ENCODE data around the gene STX8.

STX8 gene

DNA sequence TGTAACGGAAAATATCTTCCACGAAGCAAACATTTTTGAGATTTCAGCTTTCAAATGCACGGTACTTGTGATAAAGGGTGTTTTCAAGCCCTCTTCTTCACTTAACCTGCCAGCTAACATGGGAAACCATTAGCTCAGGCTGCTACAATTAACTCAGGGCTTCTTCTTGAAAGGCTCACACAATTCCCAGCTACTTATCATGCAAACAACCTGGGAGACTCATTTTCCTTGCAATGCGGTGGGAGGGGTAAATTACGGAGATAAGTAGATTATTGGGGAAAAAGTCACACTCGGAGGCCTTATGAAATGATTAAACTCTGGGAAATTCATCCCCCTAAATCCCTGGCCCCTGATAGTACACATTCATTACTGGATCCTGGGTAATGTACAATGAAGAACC lies 266.4 kb downstream of the STX8 start:
- no peak overlapping the region for H3K4me3 ChIP-seq (ENCODE audit: low read depth, low read length)
- no peak overlapping the region for H3K23ac ChIP-seq (ENCODE audit: low read length)
- peak overlapping the region; percentile 98 for H3K27ac ChIP-seq (ENCODE audit: low read depth, low read length)
- peak overlapping the region; percentile 30 for H2BK12ac ChIP-seq (ENCODE audit: low read length)
- no peak overlapping the region for H4K12ac ChIP-seq (ENCODE audit: low read depth, low read length)
- no CpG with 5 or more reads among the region's 6 CpGs for WGBS (ENCODE audit: extremely low coverage, insufficient coverage, insufficient read length)
- no peak overlapping the region for H3K4ac ChIP-seq (ENCODE audit: low read depth, low read length)
- H4K91ac ChIP-seq (ENCODE audit: low read depth, low read length): peak overlapping the region; percentile 28
- H3K36me3 ChIP-seq (ENCODE audit: control insufficient read depth in 1 of 2, insufficient read depth in 2 of 2, low read length in 2 of 2): peaks cover 0 to 1% of the 10 kb centered on the region in 2 experiments
- no peaks in the 10 kb centered on the region for H3K79me2 ChIP-seq (ENCODE audit: control insufficient read depth, insufficient read depth, low read length, poor library complexity)
- H3K9ac ChIP-seq (ENCODE audit: low read length): no peak overlapping the region
- H2BK5ac ChIP-seq (ENCODE audit: low read depth, low read length, poor library complexity): peak overlapping the region; percentile 12
- H3K27me3 ChIP-seq (ENCODE audit: insufficient read depth, low read length): no peaks in the 10 kb centered on the region
- H2AK5ac ChIP-seq (ENCODE audit: low read length): no peak overlapping the region
- peak overlapping the region; percentile 58 for H2BK120ac ChIP-seq (ENCODE audit: insufficient read depth, low read length, poor library complexity)
- peak in 1 of 2 donors; percentile 57 for DNase-seq
- peaks cover 15% of the 10 kb centered on the region for H3K79me1 ChIP-seq (ENCODE audit: low read length)
- no peak overlapping the region for H3K18ac ChIP-seq (ENCODE audit: low read length)
- peaks cover 14 to 21% of the 10 kb centered on the region in 2 experiments for H3K4me1 ChIP-seq (ENCODE audit: control insufficient read depth in 1 of 2, insufficient read depth in 2 of 2, low read length in 2 of 2)
- H4K8ac ChIP-seq (ENCODE audit: low read depth, low read length): no peak overlapping the region
- H3K4me2 ChIP-seq (ENCODE audit: low read length): no peak overlapping the region
- no peak overlapping the region for H2AFZ ChIP-seq (ENCODE audit: insufficient read depth, low read length, poor library complexity)
- H3K14ac ChIP-seq (ENCODE audit: low read length): no peak overlapping the region
- no peaks in the 10 kb centered on the region for H3K9me3 ChIP-seq (ENCODE audit: insufficient read depth, low read depth, low read length)

DNA sequence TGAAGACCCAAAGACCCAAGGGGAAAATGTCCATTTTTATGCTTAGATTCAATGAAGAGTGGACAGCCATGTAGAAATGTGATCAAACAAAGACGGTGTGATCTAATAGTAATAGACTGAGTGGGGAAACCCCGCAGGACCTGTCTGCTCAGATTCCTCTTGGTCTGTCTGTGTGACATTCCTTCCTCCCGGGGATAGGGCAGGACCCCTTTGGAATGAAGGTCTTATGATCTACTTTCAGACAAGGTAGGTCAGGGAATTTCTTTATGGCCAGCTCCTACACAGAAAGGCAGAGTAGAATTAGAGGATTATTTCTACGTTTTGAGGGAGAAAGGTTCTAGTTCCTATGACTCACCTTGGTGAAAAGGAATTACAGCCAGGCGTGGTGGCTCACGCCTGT lies 267.6 kb downstream of the STX8 start:
- Histone ChIP-seq H3K23ac (ENCODE audit: low read length) (no peak overlapping the region), H3K14ac (ENCODE audit: low read length) (no peak overlapping the region), H3K36me3 (ENCODE audit: control insufficient read depth in 1 of 2, insufficient read depth in 2 of 2, low read length in 2 of 2) (peaks cover 0 to 1% of the 10 kb centered on the region in 2 experiments), H3K9ac (ENCODE audit: low read length) (no peak overlapping the region), H2BK5ac (ENCODE audit: low read depth, low read length, poor library complexity) (peak overlapping the region; percentile 90), H2BK120ac (ENCODE audit: insufficient read depth, low read length, poor library complexity) (peak overlapping the region; percentile 97), H2AK5ac (ENCODE audit: low read length) (no peak overlapping the region), H3K79me2 (ENCODE audit: control insufficient read depth, insufficient read depth, low read length, poor library complexity) (no peaks in the 10 kb centered on the region), H3K18ac (ENCODE audit: low read length) (no peak overlapping the region), H2BK12ac (ENCODE audit: low read length) (no peak overlapping the region), H2AFZ (ENCODE audit: insufficient read depth, low read length, poor library complexity) (no peak overlapping the region), H3K27me3 (ENCODE audit: insufficient read depth, low read length) (no peaks in the 10 kb centered on the region), H3K79me1 (ENCODE audit: low read length) (peaks cover 15% of the 10 kb centered on the region), H3K4me2 (ENCODE audit: low read length) (peak overlapping the region; percentile 18), H3K9me3 (ENCODE audit: insufficient read depth, low read depth, low read length) (no peaks in the 10 kb centered on the region), H3K4me1 (ENCODE audit: control insufficient read depth in 1 of 2, insufficient read depth in 2 of 2, low read length in 2 of 2) (peaks cover 14 to 21% of the 10 kb centered on the region in 2 experiments), H3K4me3 (ENCODE audit: low read depth, low read length) (no peak overlapping the region), H4K12ac (ENCODE audit: low read depth, low read length) (no peak overlapping the region), H3K27ac (ENCODE audit: low read depth, low read length) (peak overlapping the region; percentile 98), H3K4ac (ENCODE audit: low read depth, low read length) (no peak overlapping the region), H4K8ac (ENCODE audit: low read depth, low read length) (no peak overlapping the region), H4K91ac (ENCODE audit: low read depth, low read length) (peak overlapping the region; percentile 96)
- no CpG with 5 or more reads among the region's 6 CpGs for WGBS (ENCODE audit: extremely low coverage, insufficient coverage, insufficient read length)
- peak; percentile 97 to 99 for DNase-seq

DNA sequence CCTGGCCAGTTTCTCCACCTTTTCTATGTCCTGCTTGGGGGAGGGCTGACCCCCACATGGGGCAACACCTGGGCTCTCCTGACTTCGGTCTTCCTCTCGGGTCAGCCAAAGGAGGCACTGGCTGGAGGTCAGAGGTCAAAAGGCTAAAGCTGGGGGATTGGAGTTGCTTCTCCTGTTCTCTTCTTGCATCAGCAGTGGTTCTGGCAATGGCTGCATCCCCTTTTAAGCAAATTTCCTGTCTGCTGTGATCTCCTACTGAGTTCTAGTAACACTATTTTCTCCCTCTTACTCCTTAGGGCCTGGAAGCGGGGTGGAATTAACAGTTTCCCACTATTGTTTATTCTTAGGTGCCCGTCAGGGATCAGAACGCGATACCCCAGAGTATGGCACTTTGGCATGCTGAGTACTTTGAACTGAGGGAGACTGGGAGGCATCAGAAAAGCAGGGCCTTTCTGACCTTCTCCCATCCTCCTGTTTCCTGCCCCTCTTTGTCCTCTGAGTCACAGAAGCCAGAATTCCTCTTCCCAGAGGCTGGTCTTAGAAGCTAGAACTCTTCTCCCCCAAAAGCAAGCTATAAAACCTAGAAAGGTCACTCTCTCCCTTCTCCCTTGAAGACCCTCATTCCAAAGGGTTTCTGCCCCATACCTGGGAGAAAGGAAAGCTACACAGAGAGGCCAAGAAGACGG lies 268.2 kb downstream of the STX8 start:
- no peak overlapping the region for H3K4me3 ChIP-seq (ENCODE audit: low read depth, low read length)
- peak overlapping the region; percentile 98 for H2BK12ac ChIP-seq (ENCODE audit: low read length)
- no peak overlapping the region for H2AFZ ChIP-seq (ENCODE audit: insufficient read depth, low read length, poor library complexity)
- peak overlapping the region; percentile 90 for H2BK5ac ChIP-seq (ENCODE audit: low read depth, low read length, poor library complexity)
- no peaks in the 10 kb centered on the region for H3K27me3 ChIP-seq (ENCODE audit: insufficient read depth, low read length)
- peak overlapping the region; percentile 97 for H2BK120ac ChIP-seq (ENCODE audit: insufficient read depth, low read length, poor library complexity)
- peak overlapping the region; percentile 76 for H3K4ac ChIP-seq (ENCODE audit: low read depth, low read length)
- peak overlapping the region; percentile 96 for H4K91ac ChIP-seq (ENCODE audit: low read depth, low read length)
- H4K12ac ChIP-seq (ENCODE audit: low read depth, low read length): peak overlapping the region; percentile 90
- no CpG with 5 or more reads among the region's 7 CpGs for WGBS (ENCODE audit: extremely low coverage, insufficient coverage, insufficient read length)
- H3K18ac ChIP-seq (ENCODE audit: low read length): peak overlapping the region; percentile 78
- H3K23ac ChIP-seq (ENCODE audit: low read length): no peak overlapping the region
- peaks cover 0 to 1% of the 10 kb centered on the region in 2 experiments for H3K36me3 ChIP-seq (ENCODE audit: control insufficient read depth in 1 of 2, insufficient read depth in 2 of 2, low read length in 2 of 2)
- peaks cover 15% of the 10 kb centered on the region for H3K79me1 ChIP-seq (ENCODE audit: low read length)
- peak overlapping the region; percentile 90 for H2AK5ac ChIP-seq (ENCODE audit: low read length)
- H3K27ac ChIP-seq (ENCODE audit: low read depth, low read length): peak overlapping the region; percentile 98
- H4K8ac ChIP-seq (ENCODE audit: low read depth, low read length): peak overlapping the region; percentile 94
- H3K9ac ChIP-seq (ENCODE audit: low read length): no peak overlapping the region
- peak overlapping the region; percentile 73 for H3K14ac ChIP-seq (ENCODE audit: low read length)
- no peaks in the 10 kb centered on the region for H3K79me2 ChIP-seq (ENCODE audit: control insufficient read depth, insufficient read depth, low read length, poor library complexity)
- DNase-seq: peak in 1 of 2 donors; percentile 41
- no peaks in the 10 kb centered on the region for H3K9me3 ChIP-seq (ENCODE audit: insufficient read depth, low read depth, low read length)
- H3K4me1 ChIP-seq (ENCODE audit: control insufficient read depth in 1 of 2, insufficient read depth in 2 of 2, low read length in 2 of 2): peaks cover 14 to 18% of the 10 kb centered on the region in 2 experiments
- peak overlapping the region; percentile 18 for H3K4me2 ChIP-seq (ENCODE audit: low read length)

DNA sequence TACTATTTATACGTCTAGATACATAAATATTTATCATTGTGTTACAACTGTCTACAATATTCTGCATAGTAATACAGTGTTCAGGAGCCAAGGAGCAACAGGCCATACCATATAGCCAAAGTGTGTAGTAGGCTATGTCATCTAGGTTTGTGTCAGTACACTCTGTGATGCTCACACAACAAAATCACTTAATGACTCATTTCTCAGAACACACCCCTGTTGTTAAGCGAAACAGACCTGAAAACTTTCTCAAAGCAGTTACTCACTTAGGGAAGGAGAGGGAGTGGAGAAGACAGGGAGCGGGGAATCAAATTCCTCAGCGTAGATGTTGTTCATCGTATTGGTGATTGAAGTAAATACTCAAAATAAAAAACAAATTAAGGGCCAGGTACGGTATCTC lies 269.5 kb downstream of the STX8 start:
- H2BK5ac ChIP-seq (ENCODE audit: low read depth, low read length, poor library complexity): no peak overlapping the region
- DNase-seq: peak; percentile 24 to 77
- H3K4me1 ChIP-seq (ENCODE audit: control insufficient read depth in 1 of 2, insufficient read depth in 2 of 2, low read length in 2 of 2): peaks cover 14 to 17% of the 10 kb centered on the region in 2 experiments
- H3K23ac ChIP-seq (ENCODE audit: low read length): no peak overlapping the region
- H3K14ac ChIP-seq (ENCODE audit: low read length): no peak overlapping the region
- H4K8ac ChIP-seq (ENCODE audit: low read depth, low read length): no peak overlapping the region
- no peaks in the 10 kb centered on the region for H3K9me3 ChIP-seq (ENCODE audit: insufficient read depth, low read depth, low read length)
- peaks cover 15% of the 10 kb centered on the region for H3K79me1 ChIP-seq (ENCODE audit: low read length)
- no peak overlapping the region for H3K18ac ChIP-seq (ENCODE audit: low read length)
- H3K9ac ChIP-seq (ENCODE audit: low read length): no peak overlapping the region
- H3K27ac ChIP-seq (ENCODE audit: low read depth, low read length): no peak overlapping the region
- H2BK120ac ChIP-seq (ENCODE audit: insufficient read depth, low read length, poor library complexity): no peak overlapping the region
- H3K79me2 ChIP-seq (ENCODE audit: control insufficient read depth, insufficient read depth, low read length, poor library complexity): no peaks in the 10 kb centered on the region
- H2AFZ ChIP-seq (ENCODE audit: insufficient read depth, low read length, poor library complexity): no peak overlapping the region
- H4K91ac ChIP-seq (ENCODE audit: low read depth, low read length): no peak overlapping the region
- no peak overlapping the region for H3K4me3 ChIP-seq (ENCODE audit: low read depth, low read length)
- no peak overlapping the region for H2BK12ac ChIP-seq (ENCODE audit: low read length)
- no peak overlapping the region for H4K12ac ChIP-seq (ENCODE audit: low read depth, low read length)
- no peak overlapping the region for H3K4me2 ChIP-seq (ENCODE audit: low read length)
- H3K27me3 ChIP-seq (ENCODE audit: insufficient read depth, low read length): no peaks in the 10 kb centered on the region
- H2AK5ac ChIP-seq (ENCODE audit: low read length): peak overlapping the region; percentile 45
- WGBS (ENCODE audit: extremely low coverage, insufficient coverage, insufficient read length): no CpG with 5 or more reads among the region's 6 CpGs
- H3K4ac ChIP-seq (ENCODE audit: low read depth, low read length): no peak overlapping the region
- H3K36me3 ChIP-seq (ENCODE audit: control insufficient read depth in 1 of 2, insufficient read depth in 2 of 2, low read length in 2 of 2): peaks cover 0 to 1% of the 10 kb centered on the region in 2 experiments
